HG02970 (cell line): Measurements from ENCODE around the gene TNFSF18.

ENCODE experiments used
- ATAC-seq: cut with Tn5 transposase; IDR thresholded peaks from one replicate; pipeline ENCODE4 v1.9.1; 2021; ENCODE audit warnings: mild to moderate bottlenecking, moderate library complexity, moderate number of reproducible peaks; ENCODE audit not compliant: unreplicated experiment, low FRiP score

The TNFSF18 gene

DNA sequence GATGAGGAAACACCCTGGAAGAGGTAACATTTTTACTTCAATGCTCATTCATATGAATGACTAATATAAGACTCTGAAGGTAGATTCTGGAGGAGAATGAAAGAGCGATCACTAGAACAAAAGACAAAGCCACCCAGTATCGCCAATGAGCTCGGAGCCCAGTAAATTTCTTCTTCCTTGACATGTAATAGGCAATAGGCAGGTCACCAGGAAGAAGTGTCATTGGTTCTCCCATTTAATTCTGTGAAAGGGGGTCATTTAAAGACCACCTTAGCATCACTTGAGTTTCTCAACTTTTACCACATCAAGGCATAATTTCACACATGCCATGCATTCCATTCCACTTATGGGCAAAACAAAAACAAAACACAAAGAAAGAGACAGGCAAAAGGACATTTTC, 7.9 kb downstream of the TNFSF18 start:
- no peak for ATAC-seq

DNA sequence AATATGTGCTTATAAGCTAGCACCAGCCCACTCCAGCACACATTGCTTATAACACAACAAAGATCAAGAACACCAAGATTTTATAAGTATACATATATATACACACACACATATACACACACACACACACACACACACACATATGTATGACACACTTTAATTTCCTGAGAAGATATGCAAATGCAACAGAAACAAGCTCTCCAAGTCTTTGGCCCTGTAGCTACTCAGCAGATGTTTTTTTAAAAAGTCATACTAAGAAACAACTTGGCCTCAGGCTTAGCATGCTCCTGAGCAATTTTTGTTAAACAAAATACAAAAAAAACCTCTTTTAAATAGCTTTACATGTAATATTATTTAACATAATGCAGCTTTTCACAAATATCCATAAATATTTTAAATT, 11.1 kb downstream of the TNFSF18 start:
- no peak for ATAC-seq

DNA sequence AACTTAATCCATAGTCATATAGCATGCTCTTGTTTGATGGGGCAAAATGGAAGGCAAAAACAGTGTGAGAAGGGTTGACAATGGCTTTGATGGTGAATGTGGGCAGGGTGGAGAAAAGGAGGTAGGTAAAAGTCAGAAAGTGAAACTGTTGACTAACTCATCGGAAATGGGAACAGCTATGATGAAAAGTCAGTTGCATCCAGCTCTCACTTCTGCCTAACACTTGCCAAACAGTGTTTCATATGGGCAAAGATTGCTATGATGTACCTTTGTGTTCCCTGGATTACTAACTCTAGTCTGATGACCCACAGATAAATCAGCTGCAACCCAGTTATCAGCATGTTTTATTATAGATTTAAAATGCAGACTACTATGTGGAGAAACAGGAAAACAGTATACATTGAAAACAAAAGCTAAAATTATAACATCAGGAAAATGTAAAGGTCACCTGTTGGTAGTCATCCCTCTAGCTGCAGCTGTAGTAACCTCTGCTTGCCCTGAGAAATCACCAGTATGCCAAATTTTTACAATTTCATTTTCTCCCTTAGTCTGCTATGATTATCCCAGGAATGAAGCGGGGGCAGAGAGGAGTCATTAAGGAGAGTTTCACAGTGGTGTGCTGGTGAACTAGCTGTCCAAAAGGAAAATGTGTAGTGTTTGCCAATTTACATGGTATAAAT, 11.7 kb downstream of the TNFSF18 start:
- ATAC-seq: no peak

DNA sequence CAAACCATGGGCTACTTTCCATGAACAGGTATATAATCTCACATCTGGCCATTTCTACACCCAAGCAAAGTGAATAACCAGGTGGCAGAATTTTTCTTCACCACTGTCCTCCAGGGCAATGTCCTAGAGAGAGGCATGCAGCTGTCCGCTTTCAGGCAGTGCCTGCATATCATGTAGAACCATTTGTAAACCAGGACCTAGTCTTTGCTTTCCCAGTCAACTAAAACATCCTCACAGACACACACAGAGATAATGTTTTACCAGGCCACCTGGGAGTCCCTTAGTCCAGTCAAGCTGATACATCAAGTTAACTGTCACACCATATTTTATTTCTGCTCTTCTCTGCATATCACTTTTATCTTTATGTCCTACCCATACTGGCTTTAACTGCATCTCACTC, 26.2 kb downstream of the TNFSF18 start:
- ATAC-seq: no peak

DNA sequence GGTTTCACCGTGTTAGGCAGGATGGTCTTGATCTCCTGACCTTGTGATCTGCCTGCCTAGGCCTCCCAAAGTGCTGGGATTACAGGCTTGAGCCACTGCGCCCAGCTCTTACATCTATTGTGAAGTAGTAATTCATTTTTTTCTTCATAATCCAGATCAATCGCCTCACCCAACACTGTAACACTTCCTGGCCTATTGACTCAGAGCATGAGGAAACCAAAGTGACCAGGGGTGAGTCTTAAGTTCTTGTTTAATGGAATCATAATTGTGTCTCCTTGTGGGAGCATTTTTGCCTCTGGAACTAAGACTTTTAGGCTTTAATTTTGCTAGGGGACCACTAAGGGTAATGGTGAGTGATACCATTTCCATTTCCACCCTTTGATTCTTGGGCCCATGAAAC, 27.4 kb downstream of the TNFSF18 start:
- no peak for ATAC-seq

DNA sequence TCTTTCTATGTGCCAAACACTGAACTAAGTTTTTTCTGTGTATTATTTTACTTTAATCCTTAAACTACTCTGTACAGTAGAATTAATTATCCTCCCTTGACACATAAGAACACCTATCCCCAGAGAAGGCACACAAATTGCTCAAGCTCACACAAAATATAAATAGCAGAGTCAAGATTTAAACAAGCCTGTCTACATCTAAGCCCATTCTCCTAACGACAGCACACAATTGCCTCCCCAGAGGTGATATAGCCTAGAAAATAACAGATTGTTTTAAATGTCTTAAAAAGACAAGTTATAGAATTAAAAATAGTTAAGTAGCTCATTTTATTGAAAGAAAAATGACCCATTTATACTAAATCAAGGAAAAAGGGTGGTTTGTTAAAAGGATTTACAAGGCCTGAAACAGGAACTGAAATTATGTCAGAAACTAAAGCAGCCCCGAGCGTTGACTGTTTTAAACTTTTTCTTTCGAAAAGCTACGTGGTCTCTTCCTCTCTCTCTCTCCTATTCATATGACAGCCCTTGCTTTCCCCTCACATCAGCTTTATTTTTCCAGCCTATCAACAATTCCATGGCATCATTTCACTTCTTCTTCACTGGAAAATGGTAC, 30.5 kb downstream of the TNFSF18 start:
- ATAC-seq: peak; percentile 82

DNA sequence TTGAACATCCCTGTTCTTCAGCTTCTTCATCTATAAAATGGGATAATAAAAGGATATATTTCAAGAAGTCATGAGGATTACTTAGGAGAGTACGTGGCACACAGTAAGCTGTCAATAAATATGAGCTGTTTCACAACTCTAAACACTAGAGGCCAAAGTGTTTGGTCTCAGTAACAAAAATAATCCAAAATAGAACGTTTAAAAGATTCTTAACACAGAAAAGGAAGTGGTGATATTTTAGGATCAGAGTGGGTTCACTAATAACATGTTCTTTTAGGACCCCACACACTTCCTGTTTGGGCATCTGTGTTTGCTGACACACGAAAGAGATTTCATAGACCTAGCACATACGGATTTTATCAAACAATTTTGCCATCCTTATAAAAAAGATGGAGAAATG, 32.9 kb downstream of the TNFSF18 start:
- ATAC-seq: no peak

DNA sequence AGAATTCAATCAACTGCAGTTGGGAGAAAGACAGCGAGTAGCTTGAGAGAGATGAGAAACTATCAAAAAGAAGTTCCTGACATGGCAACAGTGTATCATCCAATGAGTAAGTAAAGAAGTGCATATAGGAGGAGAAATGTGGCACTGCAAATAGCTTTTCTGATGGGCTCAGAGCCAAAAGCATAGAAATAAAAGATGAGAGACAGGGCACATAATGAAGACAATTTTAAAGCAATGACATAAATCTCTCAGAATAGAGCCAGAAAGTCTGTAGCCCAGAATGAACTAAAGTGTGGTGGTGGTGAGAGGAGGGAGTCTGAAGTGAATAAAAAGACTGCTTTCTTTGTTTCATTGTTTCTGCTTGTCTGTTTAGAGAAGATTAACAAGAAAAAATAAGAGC, 34.3 kb downstream of the TNFSF18 start:
- ATAC-seq: no peak

DNA sequence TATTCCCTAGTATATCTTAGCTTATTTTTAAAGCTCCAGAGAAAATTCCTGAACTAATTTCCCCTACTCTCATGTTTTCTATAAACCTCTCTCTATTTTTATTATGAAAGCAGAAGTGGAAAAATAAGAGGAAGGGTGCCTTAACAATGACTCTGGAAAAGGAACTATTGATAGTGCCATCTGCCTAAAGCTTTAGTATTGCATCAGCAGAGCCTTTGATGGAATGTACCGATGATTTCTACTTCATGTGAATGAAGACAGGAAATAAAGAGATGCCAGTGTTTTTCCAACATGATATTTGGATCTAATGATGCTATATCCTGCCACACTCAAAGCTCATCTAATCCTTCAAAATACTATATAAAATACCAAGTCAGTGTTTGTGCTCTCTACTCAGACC, 35.1 kb downstream of the TNFSF18 start:
- no peak for ATAC-seq

DNA sequence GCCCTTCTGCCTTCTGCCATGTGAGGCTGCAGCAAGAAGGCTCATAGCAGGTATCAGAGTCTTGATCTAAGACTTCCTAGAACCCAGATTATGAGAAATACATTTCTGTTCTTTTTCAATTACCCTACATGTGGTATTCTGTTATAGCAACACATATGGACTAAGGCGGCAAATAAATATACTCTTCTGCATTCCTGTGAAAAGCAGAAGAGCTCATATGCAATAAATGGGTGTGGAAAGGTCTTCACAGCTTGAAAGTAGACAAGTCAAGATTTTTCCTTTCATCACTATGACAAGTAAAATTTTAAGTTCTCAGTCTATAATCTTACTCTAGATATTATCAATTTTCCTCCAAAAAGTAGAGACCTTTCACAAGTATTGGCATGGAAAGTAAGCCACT, 36.6 kb downstream of the TNFSF18 start:
- no peak for ATAC-seq

DNA sequence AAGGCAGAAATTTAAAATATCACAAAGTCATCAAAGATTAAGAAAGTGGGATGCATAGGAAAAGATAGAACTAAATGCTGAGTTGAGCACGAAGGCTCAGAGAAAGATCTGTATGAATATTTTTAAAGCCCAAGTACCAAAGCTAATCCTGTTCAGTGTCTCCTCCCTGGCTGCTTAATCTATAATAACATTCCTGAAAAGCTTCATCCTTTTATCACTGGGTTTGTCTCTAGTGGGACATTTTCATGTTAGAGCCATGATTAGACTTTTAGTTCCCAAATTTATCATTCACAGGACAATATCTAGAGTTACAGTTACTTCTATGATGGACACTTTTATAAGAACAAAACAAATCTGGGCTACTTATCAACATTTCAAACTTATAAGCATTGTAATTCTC, 38.6 kb downstream of the TNFSF18 start:
- ATAC-seq: no peak

DNA sequence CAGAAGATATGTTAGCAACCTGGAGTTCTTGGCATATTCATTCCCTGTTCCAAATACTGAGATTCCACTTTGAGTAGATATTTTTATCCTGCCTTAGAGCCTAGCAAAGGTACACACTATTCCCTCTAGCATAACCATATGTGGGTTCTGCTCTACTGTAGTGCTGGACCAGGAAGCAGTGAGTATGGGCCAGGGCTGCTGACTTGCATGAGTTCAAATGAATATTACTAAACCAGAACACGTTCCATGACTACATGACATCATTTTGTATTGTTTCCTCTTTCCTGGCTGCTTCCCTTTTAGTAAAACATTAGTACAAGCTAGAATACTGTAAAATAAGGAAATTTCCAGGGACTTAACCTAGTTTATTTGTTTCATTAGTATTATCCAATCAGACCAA, 41.1 kb downstream of the TNFSF18 start:
- no peak for ATAC-seq

DNA sequence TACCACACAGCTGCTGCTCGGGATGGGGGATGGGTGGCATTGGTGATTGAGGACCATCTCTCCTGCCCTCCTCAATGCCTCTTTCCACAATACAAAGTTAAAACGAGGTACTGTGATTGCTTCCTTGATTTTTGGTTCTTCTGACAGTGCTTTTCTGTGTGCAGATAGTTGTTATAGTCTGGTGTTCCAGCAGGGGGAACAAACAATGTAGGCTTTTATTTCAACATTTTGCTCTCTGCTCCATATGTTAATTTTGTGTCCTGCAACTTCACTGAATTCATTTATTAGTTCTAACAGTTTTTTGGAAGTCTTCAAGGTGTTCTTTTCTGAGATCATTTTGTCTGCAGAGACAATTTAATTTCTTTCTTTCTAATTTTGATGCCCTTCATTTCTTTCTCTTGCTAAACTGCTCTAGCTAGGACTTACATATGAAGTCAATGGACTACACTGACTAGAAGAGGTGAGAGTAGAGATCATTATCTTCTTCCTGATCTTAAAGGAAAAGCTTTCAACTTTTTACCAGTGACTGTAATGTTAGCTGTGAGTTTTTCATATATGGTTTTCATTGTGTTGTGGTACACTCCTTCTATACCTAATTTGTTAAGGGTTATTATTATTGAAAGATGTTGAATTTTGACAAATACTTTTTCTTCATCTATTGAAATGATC, 45.4 kb downstream of the TNFSF18 start:
- no peak for ATAC-seq

DNA sequence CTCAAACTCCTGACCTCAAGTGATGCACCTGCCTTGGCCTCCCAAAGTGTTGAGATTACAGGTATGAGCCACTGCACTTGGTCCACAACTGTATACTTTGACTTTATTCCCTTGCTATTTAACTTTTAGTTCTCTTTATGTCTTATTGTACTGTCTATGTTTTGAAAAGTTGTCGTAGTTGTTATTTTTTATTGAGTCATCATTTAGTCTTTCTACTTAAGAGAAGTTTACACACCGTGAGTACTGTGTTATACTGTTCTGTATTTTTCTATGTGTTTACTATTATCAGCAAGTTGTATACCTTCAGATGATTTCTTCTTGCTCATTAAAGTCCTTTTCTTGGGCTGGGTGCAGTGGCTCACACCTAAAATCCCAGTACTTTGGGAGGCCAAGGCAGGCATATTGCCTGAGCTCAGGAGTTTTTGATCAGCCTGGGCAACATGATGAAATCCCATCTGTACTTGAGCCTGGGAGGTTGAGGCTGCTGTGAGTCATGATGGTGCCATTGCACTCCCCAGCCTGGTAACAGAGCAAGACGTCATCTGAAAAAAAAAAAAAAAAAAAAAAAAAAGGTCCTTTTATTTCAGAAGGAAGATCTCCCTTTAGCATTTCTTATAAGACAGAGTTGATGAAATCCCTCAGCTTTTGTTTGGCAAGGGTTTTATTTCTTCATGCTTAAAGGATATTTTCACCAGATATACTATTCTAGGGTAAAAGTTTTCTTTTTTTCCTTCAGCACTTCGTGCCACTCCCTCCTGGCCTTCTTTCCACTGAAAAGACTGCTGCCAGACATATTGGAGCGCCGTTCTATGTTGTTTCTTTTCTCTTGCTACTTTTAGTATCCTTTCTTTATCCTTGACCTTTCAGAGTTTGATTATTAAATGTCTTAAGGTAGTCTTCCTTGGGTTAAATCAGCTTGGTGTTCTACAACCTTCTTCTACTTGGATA, 47.6 kb downstream of the TNFSF18 start:
- ATAC-seq: no peak

DNA sequence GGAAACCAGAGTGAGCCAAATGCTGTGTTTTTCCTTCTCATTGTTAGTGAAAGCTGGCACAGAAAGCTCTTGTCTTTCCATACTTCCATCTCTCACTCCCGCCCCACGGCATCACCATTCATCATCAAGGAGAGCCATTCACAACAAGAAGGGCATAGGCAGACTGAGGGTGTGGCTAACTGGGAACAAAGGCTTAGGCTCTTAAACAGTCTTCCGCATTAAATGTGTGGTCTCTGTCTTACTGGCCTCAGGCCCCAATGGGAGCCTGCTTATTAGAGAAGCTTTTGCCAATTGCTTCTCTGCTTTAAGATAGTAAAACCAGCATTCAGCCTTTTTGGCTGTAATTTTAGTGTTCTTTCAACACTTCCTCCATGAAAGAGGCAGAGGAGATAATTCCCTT, 51.4 kb downstream of the TNFSF18 start:
- no peak for ATAC-seq

DNA sequence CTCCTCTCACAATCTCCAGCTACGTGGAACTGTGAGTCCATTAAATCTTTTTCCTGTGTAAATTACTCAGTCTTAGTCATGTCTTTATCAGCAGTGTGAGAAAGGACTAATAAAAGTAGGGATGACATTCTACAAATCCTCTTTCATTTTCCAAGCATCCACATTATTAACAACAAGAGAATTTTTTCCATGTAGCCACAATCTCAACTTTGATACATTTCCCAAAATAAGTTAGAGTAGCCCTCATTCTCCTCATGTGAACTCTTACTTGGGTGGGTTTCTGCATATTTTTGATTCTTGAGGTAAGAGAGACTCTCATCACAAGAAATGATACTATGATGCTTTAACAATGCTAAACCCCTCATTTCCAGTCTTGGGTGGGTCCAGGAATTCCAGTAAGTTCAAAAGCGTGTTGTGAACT, 52.8 kb downstream of the TNFSF18 start:
- no peak for ATAC-seq

DNA sequence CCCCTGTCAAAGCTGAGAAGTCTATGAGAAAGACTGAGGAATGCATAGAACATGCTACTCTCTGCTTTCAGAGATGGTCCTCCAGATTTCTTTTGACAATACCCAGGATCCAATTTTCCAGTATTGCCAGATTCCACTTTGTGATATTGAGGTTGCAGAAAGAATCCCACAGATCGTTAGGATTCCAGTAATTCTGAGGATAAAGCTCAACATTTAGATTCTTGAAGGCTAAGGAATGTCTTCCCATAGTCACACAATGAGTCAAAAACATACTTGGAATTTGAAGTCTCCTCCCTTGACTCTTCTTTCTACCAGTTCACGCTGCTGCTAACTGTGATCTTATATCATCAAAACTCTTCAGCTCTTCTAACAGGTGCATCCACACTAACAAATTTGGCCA, 57.1 kb downstream of the TNFSF18 start:
- no peak for ATAC-seq

DNA sequence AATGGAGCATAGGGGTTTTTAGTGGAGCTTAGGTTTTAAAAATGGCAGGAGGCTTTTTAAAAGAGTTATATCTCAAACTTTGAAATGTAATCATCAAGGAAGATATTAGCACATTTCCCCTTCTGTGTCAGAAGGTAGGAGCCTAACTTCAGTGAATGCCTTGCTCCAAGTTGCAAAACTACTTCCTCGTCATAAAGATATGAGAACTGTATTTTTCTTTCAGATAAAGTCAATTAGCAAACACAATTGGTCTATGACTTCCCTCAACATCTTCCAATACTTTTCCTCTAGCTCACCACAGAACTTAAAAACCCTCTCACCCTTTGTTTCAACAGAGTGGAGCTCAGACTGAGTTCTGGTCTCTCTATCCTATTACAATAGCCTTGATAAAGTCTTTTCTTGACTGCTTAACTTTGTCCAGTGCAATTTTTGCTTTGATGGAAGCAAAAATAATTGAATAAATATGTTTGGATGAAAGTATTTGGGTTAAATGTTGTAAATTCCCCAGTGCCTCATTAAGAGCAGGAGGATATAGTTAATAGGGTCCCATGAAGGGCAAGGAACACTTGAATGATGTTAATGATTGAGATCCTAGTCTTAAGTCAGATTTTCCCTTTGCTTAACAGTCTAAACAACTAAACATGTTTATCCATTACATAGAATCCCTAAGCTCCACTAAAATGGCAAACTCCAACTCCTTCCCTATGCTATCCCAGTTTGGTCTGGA, 58.9 kb downstream of the TNFSF18 start:
- no peak for ATAC-seq

DNA sequence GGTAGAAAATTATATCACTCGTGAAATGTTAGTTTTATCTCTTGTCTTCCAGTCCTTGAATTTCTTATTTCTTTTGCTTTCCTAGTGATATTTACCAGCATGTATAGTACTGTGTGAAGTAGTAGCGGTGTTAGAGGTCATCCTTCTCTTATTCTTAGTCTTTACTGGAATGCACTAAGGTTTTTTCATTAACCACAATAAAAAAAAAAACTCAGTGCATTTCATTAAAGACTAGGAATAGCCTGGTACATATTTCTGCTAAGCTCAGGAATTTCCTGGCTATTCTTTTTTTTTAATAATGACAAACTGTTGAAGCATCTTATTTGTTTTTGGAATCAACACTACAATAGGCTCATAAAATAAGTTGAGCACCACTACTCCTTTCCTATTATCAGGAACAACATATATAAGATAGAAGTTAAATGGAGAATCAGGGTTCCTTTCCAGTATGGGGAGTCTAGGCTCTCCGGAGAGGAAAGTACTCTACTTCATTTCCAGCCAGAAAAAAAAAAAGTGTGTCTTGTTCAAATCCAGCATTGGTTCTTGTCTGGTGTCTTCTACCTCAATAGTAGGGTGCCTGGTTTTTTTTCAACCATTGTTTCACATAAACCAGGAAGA, 60.0 kb downstream of the TNFSF18 start:
- ATAC-seq: no peak
